HepG2 (cell line): ENCODE results near the gene CYCS. TPM values are rescaled to one million over a fixed set of nuclear protein-coding genes. Genes with fewer than 3 reads are reported as not detected.

Experiments
- FUBP1 ChIP-seq: sonication (generic); formaldehyde crosslinking; IDR thresholded peaks from 2 replicates; pipeline ENCODE4 v1.5.1; 2020; ENCODE audit warnings: missing genetic modification reagents, mild to moderate bottlenecking, borderline replicate concordance
- KAT7 ChIP-seq: IDR thresholded peaks from 2 replicates; pipeline ENCODE4 v1.6.1; 2018; ENCODE audit warnings: borderline replicate concordance, missing compliant biosample characterization
- NCOA1 ChIP-seq: sonication (generic); formaldehyde crosslinking; IDR thresholded peaks from 2 replicates; pipeline ENCODE4 v1.9.0; 2021; ENCODE audit warnings: missing genetic modification reagents
- PAX8 ChIP-seq: sonication (generic); formaldehyde crosslinking; IDR thresholded peaks from 2 replicates; pipeline ENCODE4 v1.8.0; 2022; ENCODE audit warnings: mild to moderate bottlenecking, missing genetic modification reagents, borderline replicate concordance
- TFE3 ChIP-seq: IDR thresholded peaks from 2 replicates; pipeline ENCODE4 v1.6.1; 2016
- ZBTB38 ChIP-seq: sonication (generic); formaldehyde crosslinking; IDR thresholded peaks from 2 replicates; pipeline ENCODE4 v1.5.1; 2020; ENCODE audit warnings: mild to moderate bottlenecking, missing genetic modification reagents
- ZNF281 ChIP-seq: sonication (generic); formaldehyde crosslinking; IDR thresholded peaks from 2 replicates; pipeline ENCODE4 v1.4.0; 2020; ENCODE audit warnings: missing genetic modification reagents, borderline replicate concordance
- ZNF441 ChIP-seq: sonication (generic); formaldehyde crosslinking; IDR thresholded peaks from 2 replicates; pipeline ENCODE4 v1.7.0; 2021; ENCODE audit warnings: missing genetic modification reagents, borderline replicate concordance
- ZNF468 ChIP-seq: sonication (generic); formaldehyde crosslinking; IDR thresholded peaks from 2 replicates; pipeline ENCODE4 v1.8.0; 2022; ENCODE audit warnings: mild to moderate bottlenecking, moderate library complexity, missing genetic modification reagents
- ZNF572 ChIP-seq: sonication (generic); formaldehyde crosslinking; IDR thresholded peaks from 2 replicates; pipeline ENCODE4 v1.5.1; 2020; ENCODE audit warnings: mild to moderate bottlenecking, missing genetic modification reagents
- ZNF841 ChIP-seq: sonication (generic); formaldehyde crosslinking; IDR thresholded peaks from 2 replicates; pipeline ENCODE4 v1.8.1; 2023; ENCODE audit warnings: missing genetic modification reagents, borderline replicate concordance
- ZSCAN5A ChIP-seq: sonication (generic); formaldehyde crosslinking; IDR thresholded peaks from 2 replicates; pipeline ENCODE4 v1.8.0; 2022; ENCODE audit warnings: mild to moderate bottlenecking, missing genetic modification reagents, borderline replicate concordance
- polyA plus RNA-seq, 8 experiments: library from polyadenylated mRNA; depleted of rRNA in 3 of 8; stranded (reverse) in 7 of 8; unstranded in 1 of 8; fragments of >200 nt; fragmentation: Illumina TruSeq in 4 of 8; extraction: Trizol in 4 of 8; gene quantifications; 2 replicates each; pipeline versions ENCODE4 v1.2.1 to v1.2.3, GENCODE V29; 2011 to 2016; ENCODE audit warnings: low read depth in 4 of 8, missing spikeins in 1 of 8, mixed read lengths in 1 of 8; ENCODE audit not compliant: insufficient read depth in 1 of 8
- total RNA-seq, 5 experiments: library from RNA; depleted of rRNA; stranded (reverse); fragments of >200 nt; fragmentation: Illumina TruSeq; extraction: Trizol; gene quantifications; 2 replicates each; pipeline ENCODE4 v1.2.3, GENCODE V29; 2016; ENCODE audit warnings: low read depth in 1 of 5

The CYCS gene
- total and polyA plus RNA-seq, 2 of the 13 experiments (the other 11 are each of a cell fraction or from before 2014, with no cell fraction given): 35.9 to 202 TPM

- 0 out of 2 replicates have a peak, but pooled peaks have one; percentile 47 for TF ChIP-seq ZNF468 (CRISPR knock-in tag)
- no peak for TF ChIP-seq ZNF572 (CRISPR knock-in tag)
- TF ChIP-seq TFE3 (CRISPR knock-in tag): no peak
- no peak for TF ChIP-seq KAT7
- 0 out of 2 replicates have a peak, but pooled peaks have one; percentile 8 for TF ChIP-seq FUBP1 (CRISPR knock-in tag)
- peak; percentile 34; the same call in 1 of the 2 replicates for TF ChIP-seq ZNF841
- TF ChIP-seq PAX8 (CRISPR knock-in tag): 0 out of 2 replicates have a peak, but pooled peaks have one; percentile 2
- no peak for TF ChIP-seq ZSCAN5A (CRISPR knock-in tag)
- TF ChIP-seq ZNF441 (CRISPR knock-in tag): 0 out of 2 replicates have a peak, but pooled peaks have one; percentile 1
- TF ChIP-seq ZBTB38: no peak
- TF ChIP-seq NCOA1: peak; percentile 35; the same call in 1 of the 2 replicates
- no peak for TF ChIP-seq ZNF281
Observed at GRCh38 chr7:25124465-25125136, 459 bp downstream of the CYCS start (continued).
